HUDEP-2 (cell line): ENCODE data around the gene LCAT.
A peak's percentile ranks its signal among the peaks of the same experiment; 100 is the strongest.
"Not testable (repeated sequence)": the region's sequence is repeated elsewhere in the genome, so short reads cannot be mapped to it uniquely, and the experiment has no call there.

Experiments used
- DNase-seq, 76 experiments: peaks; one replicate each; lab custom pipeline; 2025; ENCODE audit not compliant: unreplicated experiment in 76 of 76; lab: John Stamatoyannopoulos, UW

The LCAT gene

DNA sequence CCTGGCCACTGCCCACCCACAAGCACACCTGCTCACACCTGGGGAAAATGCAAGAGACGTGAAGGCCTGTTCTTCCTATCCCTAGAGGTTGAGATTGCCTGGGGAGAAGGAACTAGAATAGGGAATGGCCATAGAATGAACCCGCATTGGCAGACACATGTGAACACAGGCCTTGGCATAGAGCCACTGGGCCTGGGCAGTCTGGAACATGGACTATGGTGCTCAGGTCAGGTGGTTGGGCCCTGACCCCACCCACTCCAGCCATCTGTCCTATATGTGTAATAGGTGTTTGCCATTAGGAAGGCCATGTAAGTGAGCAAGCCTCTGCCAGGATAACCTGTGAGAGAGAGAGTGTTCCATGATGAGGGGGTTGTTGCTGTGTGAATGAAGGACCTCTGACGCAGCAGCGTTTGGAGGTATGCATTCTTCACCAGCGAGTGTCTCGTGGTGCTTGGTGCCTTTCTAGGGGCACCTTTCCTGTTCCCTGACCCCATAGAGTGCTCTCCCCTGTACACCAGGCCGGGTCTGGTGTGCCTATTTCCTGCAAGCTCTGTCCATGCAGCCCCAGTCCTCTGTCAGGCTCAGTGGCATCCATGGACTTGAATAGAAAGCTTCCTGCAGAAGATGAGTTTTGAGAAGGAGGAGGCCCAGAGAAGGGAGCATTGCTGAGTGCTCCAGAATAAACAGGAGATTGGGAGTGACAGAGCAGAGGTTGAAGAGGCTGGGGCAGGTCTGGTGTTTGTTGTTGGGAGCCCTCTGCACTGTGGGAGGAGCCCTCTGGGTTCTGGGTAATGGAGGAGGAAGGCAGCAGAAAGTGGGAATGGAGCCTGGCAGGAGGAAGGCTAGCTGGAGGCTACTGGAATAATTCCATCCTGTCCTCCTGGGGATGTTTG, 27.8 kb downstream of the LCAT start:
- DNase-seq: no peak

DNA sequence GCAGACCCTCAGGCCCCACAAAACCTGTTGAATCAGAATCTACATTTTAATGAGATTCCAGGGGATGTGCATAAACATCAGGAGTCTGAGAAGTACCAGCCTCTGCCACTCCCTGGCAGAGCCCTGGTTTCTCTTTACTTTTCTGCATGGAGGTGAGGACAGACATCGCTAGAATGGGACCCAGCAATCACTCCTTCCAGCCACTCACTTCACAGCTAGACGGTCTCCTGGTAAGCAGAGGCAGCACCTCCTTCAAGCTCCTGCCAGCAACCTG, 28.5 kb downstream of the LCAT start:
- DNase-seq: not testable (repeated sequence)

DNA sequence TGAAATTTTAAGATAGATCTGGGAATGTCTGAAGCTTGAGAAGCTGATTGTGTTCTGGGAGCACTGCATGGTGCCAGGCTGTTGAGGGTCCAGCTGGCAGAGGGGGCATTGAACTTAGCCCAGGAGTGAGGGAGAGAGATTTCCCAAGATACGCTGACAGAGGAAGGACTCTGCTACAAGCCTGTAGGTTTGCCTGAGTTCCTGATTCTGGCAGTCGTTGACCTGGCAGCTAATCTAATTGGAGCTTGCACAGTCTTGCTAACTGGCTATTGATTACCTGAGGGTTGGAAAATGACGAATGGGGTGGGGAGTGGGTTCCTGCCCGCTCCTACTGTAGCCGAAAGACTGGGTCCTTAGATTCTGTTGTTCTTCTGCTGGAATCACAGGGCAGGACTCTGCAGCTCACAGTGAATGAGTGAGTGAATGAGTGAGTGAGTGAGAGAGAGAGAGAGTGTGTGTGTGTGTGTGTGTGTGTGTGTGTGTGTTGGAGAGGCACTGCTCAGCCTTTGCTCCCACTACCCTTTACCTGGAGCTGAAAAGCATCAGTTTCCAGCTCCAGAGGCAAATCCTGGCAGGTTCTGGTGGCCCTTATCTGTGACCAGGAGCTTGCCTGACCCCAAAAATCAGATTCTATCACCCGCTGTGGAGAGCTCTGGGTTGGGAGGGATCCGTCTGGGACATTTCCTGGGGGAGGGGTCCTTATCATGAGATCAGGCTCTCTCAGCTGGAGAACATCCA, 29.0 kb downstream of the LCAT start:
- no peak for DNase-seq

DNA sequence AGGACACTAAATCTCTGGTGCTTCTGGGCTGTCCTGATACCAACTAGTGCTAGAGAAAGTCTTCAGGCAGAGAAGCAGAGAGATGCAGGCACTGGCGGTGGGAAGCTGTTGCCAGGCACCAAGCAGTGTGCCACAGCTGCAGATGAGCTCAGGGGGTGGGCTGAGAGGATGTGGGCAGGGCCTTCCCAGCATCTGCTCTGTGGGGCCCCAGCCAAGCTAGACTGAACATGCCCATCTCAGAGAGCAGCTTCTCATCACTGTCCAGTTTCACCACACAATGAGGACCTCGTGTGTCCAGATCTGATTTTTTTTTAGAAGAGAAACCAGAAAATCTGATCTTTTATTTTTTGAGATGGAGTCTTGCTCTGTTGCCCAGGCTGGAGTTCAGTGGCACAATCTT, 33.8 kb downstream of the LCAT start:
- no peak for DNase-seq

DNA sequence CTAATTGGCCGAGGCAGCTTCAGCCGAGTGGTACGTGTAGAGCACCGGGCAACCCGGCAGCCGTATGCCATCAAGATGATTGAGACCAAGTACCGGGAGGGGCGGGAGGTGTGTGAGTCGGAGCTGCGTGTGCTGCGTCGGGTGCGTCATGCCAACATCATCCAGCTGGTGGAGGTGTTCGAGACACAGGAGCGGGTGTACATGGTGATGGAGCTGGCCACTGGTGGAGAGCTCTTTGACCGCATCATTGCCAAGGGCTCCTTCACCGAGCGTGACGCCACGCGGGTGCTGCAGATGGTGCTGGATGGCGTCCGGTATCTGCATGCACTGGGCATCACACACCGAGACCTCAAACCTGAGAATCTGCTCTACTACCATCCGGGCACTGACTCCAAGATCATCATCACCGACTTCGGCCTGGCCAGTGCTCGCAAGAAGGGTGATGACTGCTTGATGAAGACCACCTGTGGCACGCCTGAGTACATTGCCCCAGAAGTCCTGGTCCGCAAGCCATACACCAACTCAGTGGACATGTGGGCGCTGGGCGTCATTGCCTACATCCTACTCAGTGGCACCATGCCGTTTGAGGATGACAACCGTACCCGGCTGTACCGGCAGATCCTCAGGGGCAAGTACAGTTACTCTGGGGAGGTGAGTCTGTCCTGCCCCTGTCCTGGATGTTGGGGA, 34.7 kb downstream of the LCAT start:
- DNase-seq: no peak

DNA sequence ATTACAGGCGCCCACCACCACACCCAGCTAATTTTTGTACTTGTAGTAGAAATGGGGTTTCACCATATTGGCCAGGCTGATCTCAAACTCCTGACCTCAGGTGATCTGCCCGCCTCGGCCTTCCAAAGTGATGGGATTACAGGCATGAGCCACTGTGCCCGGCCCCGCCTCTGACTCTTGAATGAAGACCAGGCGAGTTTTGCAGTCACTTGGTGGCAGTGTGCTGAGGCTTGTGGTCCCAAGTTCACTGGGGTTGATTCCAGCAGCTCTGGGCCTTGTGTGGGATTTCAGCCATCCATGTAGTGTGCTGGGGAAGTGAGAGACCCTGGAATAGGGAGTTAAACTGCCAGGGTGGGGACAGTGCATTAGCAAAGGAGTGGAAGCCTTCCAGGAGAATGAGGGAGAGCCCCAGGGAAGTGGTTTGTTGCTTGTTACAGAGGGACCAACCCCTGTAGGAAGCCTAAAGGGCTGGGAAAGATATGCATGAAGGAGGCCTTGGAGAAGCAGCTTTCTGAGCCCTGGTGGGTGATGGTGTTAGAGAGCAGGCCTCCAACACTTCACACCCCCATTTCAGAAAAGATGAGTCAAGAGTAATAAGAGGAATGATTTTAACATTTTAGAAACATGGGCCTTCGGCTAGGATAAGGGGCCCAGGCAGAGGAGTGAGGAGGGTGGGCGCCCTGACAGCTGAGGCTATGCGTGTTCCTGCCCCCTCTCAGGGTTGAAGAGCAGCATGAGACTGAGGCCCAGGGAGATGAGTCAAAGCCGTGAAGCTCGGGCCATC, 36.3 kb downstream of the LCAT start:
- no peak for DNase-seq

DNA sequence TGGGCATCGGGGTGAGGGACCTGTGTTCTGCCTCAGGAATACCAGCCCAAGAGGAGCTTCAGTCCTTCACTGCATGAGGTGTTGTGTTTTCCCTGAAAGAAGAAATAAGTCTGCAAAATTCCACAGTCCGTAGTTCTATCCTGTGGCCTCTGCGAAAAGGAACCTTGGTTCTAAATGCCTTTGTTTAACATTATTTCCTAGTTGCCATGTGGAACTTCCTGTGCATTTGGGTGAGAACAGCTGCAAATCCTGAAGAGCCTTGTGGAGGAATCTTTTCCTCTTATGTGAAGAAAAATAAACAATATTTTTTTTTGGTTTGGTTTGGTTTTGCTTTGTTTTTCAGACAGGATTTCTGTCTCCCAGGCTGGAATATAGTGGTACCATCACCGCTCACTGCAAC, 41.1 kb downstream of the LCAT start:
- no peak for DNase-seq

DNA sequence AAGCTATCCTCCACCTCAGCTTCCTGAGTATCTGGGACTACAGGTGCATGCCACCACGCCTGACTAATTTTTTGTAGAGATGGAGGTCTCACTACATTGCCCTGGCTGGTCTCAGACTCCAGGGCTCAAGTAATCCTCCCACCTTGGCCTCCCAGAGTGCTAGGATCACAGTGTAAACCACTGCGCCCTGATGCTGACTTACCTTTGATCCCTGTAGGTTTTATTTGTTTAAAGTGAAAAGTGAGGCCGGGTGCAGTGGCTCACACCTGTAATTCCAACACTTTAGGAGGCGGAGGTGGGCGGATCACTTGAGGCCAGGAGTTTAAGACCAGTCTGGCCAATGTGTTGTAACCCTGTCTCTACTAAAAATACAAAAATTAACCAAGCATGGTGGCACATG, 42.2 kb downstream of the LCAT start:
- no peak for DNase-seq

DNA sequence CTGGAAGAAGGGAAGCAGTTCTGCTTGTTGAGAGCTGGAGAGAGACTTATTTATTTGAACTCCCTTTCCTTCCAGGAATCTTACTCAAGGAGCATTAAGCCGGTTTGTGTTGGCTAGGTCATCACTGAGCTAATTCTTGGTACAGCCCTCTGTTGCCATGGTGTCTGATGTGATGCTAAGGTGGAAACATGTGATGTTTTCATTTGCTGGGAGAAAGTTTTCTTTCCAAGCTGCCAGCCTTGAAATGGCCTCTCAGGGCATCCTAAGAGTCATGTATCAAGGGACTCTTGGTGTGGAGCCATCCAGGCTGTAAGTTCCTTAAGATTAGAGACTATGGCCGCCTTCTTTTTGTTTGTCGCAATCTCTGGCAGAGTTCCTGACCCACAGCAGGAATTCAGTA, 46.7 kb downstream of the LCAT start:
- DNase-seq: no peak

DNA sequence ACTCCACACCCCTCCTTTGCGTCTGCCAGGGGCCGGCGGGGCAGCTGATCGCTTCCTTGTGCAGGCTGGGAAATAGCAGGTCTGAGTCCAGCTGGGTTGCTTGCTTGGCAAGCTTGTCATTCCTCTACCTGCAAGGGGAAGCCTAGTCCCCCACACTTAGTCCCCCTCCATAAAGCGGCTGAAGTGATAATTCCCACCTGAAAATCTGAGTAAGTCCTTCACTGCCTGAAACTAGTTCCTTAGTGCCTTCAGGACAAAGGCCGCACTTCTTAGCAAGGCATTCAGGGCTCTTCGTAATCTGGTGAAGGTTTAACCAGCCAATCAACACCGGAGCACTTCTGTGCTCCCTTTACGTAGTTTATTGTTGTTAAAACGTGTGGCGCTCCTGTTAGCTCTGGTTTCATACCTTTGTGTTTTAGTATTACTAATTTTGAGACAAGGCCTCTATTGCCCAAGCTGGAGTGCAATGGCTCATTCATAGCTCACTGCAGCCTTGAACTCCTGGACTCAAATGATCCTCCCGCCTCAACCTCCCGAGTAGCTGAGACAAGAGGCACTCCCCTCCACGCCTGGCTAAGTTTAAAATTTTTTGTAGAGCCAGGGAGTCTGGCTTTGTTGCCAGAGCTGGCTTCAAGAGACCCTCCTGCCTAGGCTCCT, 50.0 kb downstream of the LCAT start:
- DNase-seq: peak in 4 of 76 experiments; percentile 2 to 28 (median 16)

DNA sequence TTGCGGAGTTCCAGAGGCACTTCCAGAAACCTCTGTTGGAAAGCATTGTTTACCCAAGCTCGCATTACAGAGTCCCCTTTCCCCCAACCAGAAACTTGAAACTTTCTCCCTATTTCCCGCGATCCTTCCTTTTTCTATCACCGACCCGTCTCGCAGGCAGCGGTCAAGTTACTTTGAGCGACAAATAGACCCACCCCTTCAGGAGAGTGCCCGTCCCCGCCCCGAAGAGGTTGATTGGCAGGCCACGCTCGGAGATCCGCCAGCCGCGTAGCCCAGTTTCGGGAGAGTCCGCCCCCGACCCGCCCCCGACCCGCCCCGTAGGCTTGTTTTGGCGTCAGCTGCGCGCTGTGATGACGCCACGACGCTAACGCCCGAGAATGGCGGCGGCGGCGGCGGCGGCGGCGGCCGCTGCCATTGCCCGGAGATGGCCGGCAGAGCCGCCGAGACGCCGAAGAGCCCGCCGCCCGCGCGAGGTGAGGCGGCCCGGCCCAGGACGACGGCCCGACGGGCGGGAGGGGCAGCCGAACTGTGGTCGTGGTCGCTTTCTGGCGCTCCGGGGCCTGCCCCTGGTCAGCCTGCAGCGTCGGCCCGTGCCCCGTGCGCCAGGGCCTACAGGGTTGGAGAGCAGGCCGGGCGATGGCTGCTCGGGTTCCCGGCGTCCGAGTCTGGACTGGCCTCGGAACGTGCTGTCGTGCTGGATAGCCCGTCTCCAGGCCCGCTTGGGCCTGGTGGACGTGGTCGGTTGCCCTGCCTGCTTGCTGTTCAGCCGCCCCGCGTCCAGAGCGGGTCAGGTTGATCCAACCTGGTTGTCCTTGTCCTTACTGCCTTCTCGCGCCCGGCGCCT, 50.8 kb downstream of the LCAT start, which contains the start of gene PSKH1:
Gene PSKH1 (plus strand): TSS at position 356 of the 844 bp plus-strand sequence. CDS start 15,496 bp downstream, outside the sequence.
- DNase-seq: peak in 74 of 76 experiments; percentile 53 to 98 (median 92)

DNA sequence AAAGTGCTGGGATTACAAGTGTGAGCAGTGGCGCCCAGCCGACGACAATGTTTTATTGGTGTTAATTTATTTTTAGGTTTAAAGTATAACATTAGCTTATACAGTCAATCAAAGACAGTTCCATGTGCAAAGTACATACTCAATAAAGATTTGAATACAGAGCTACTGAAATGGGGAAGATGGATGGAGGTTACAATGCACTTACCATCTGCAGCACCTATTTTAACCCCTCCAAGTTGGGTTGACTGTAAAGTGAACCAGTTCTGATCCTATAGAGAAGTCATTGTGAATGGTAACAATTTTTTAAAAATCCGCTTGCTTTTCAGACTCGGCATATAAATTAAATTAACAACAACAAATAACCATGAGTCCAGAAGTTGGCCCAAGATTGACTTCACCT, 51.5 kb downstream of the LCAT start:
- DNase-seq: no peak
